ENCODE measurements around the gene BRSK2. TPM values are rescaled to one million over a fixed set of nuclear protein-coding genes. Genes with fewer than 3 reads are reported as not detected.

Gene BRSK2
- total and polyA plus RNA-seq, 4 donors: 0.35 to 0.56 (median 0.52) TPM

GRCh38 chr11:1499899-1500298, 110.2 kb downstream of the BRSK2 start:
- Histone ChIP-seq H3K9ac (ENCODE audit: insufficient read depth in 1 of 2, low read length in 2 of 2) (no peak overlapping the region), H3K4me1 (ENCODE audit: control insufficient read depth in 5 of 5, insufficient read depth in 5 of 5, low read length in 5 of 5) (peaks cover 0 to 34% (median 7%) of the 10 kb centered on the region in 5 donors), H3K4me3 (no peak overlapping the region), H3K27ac (ENCODE audit: low read depth in 1 of 2, low read length in 1 of 2) (no peak overlapping the region), H3K36me3 (ENCODE audit: control insufficient read depth in 4 of 4, insufficient read depth in 4 of 4, low read length in 4 of 4) (peaks cover 0 to 4% (median 0%) of the 10 kb centered on the region in 4 donors), H3K27me3 (ENCODE audit: control insufficient read depth in 3 of 3, insufficient read depth in 3 of 3, low read length in 2 of 3) (no peaks in the 10 kb centered on the region), H3K9me3 (ENCODE audit: control insufficient read depth in 4 of 4, insufficient read depth in 3 of 4, low read length in 3 of 4) (no peaks in the 10 kb centered on the region)
- ATAC-seq (ENCODE audit: insufficient read depth, low FRiP score) (no peak), DNase-seq (no peak)
- no peak for TF ChIP-seq CTCF (IDR thresholded peaks at IDR 0.05; ENCODE audit: control extremely low read depth, extremely low read depth)
- 96% methylated on average over 14 of the region's 14 CpGs for WGBS, 2 donors

DNA sequence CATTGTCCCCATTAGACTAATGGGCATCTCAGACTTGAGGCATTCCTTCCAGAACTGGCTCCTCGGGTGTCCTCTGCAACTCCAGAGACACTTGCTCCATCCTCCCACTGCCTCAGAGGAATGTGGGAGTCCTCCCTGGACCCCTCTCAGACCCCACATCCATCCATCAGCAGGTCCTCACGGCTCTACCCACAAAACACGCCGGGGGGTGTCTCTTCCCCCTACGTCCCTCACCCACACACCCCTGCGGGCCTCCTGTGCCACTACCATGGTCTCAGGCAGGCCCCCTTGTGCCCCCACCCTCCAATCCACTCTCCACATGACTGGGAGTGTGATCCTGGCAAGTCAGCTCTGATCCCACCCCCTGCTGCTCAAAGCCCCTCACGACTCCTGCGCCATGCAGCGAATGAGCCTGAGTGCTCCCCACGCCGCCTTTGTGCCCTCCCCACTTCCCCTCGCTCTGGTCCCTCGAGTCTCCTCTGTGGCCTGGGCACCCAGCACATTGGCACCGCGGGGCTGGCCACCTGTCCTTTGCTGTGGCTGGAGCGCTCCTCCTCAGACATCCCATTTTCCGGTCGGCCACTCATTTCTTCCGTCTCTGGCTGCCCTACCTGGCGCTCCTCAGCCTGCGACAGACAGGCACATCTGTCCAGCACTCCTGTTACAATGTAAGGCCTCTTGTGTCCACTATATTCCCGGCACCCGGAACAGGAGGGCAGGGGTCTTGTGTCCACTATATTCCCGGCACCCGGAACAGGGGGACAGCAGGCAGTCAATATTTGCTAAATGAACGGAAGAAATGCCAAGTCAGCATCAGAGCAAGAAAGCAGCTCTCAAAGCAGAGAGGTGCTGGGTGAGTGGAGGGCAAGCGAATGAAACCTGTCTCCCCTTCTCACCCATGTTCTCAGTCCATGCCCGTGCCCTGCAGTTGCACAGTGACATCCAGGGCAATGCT, 111.0 kb downstream of the BRSK2 start:
- peaks cover 0 to 34% (median 7%) of the 10 kb centered on the region in 5 donors for H3K4me1 ChIP-seq (ENCODE audit: control insufficient read depth in 5 of 5, insufficient read depth in 5 of 5, low read length in 5 of 5)
- WGBS, 2 donors: 92 to 93% methylated on average over 28 of the region's 28 CpGs
- H3K4me3 ChIP-seq: no peak overlapping the region
- H3K27ac ChIP-seq (ENCODE audit: low read depth in 1 of 2, low read length in 1 of 2): no peak overlapping the region
- H3K27me3 ChIP-seq (ENCODE audit: control insufficient read depth in 3 of 3, insufficient read depth in 3 of 3, low read length in 2 of 3): no peaks in the 10 kb centered on the region
- H3K9ac ChIP-seq (ENCODE audit: insufficient read depth in 1 of 2, low read length in 2 of 2): no peak overlapping the region
- TF ChIP-seq CTCF (IDR thresholded peaks at IDR 0.05; ENCODE audit: control extremely low read depth, extremely low read depth): no peak
- H3K9me3 ChIP-seq (ENCODE audit: control insufficient read depth in 4 of 4, insufficient read depth in 3 of 4, low read length in 3 of 4): no peaks in the 10 kb centered on the region
- no peak for DNase-seq
- H3K36me3 ChIP-seq (ENCODE audit: control insufficient read depth in 4 of 4, insufficient read depth in 4 of 4, low read length in 4 of 4): peaks cover 0 to 4% (median 0%) of the 10 kb centered on the region in 4 donors
- no peak for ATAC-seq (ENCODE audit: insufficient read depth, low FRiP score)

GRCh38 chr11:1501421-1502167, 111.9 kb downstream of the BRSK2 start:
- H3K27me3 ChIP-seq (ENCODE audit: control insufficient read depth in 3 of 3, insufficient read depth in 3 of 3, low read length in 2 of 3): no peaks in the 10 kb centered on the region
- peaks cover 0 to 4% (median 0%) of the 10 kb centered on the region in 4 donors for H3K36me3 ChIP-seq (ENCODE audit: control insufficient read depth in 4 of 4, insufficient read depth in 4 of 4, low read length in 4 of 4)
- H3K4me3 ChIP-seq: no peak overlapping the region
- no peak overlapping the region for H3K9ac ChIP-seq (ENCODE audit: insufficient read depth in 1 of 2, low read length in 2 of 2)
- H3K4me1 ChIP-seq (ENCODE audit: control insufficient read depth in 5 of 5, insufficient read depth in 5 of 5, low read length in 5 of 5): peaks cover 0 to 35% (median 7%) of the 10 kb centered on the region in 5 donors
- ATAC-seq (ENCODE audit: insufficient read depth, low FRiP score): no peak
- no peak for DNase-seq
- no peaks in the 10 kb centered on the region for H3K9me3 ChIP-seq (ENCODE audit: control insufficient read depth in 4 of 4, insufficient read depth in 3 of 4, low read length in 3 of 4)
- no peak for TF ChIP-seq CTCF (IDR thresholded peaks at IDR 0.05; ENCODE audit: control extremely low read depth, extremely low read depth)
- 91 to 96% methylated on average over 25 of the region's 25 CpGs for WGBS, 2 donors
- H3K27ac ChIP-seq (ENCODE audit: low read depth in 1 of 2, low read length in 1 of 2): no peak overlapping the region

All from lung (tissue), 12 donors.